ENCODE results near the gene MORC2.

The MORC2 gene

DNA sequence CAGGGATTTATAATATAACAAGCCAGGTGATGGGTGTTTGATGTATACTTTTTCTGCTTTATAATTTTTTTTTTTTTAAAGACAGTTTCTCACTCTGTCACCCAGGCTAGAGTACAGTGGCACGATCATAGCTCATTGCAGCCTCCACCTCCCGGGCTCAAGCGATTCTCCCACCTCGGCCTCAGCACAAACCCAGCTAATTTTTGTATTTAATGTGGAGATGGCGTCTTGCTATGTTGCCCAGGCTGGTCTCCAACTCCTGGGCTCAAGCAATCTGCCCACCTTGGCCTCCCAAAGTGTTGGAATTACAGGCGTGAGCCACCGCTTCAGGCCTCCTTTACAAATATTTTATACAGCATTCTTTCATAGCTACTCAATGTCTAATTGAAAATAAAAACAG, 48.6 kb downstream of the MORC2 start:
- H3K4me3 ChIP-seq (ENCODE audit: control insufficient read depth, low read depth, low read length) = no peak overlapping the region
- no peak for DNase-seq (ENCODE audit: low read depth)
- TF ChIP-seq, protein P1, sequence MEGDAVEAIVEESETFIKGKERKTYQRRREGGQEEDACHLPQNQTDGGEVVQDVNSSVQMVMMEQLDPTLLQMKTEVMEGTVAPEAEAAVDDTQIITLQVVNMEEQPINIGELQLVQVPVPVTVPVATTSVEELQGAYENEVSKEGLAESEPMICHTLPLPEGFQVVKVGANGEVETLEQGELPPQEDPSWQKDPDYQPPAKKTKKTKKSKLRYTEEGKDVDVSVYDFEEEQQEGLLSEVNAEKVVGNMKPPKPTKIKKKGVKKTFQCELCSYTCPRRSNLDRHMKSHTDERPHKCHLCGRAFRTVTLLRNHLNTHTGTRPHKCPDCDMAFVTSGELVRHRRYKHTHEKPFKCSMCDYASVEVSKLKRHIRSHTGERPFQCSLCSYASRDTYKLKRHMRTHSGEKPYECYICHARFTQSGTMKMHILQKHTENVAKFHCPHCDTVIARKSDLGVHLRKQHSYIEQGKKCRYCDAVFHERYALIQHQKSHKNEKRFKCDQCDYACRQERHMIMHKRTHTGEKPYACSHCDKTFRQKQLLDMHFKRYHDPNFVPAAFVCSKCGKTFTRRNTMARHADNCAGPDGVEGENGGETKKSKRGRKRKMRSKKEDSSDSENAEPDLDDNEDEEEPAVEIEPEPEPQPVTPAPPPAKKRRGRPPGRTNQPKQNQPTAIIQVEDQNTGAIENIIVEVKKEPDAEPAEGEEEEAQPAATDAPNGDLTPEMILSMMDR (IDR thresholded peaks at IDR 0.05; ENCODE audit: control insufficient read depth, insufficient read depth, low read depth, low read length, missing control alignments) = no peak

DNA sequence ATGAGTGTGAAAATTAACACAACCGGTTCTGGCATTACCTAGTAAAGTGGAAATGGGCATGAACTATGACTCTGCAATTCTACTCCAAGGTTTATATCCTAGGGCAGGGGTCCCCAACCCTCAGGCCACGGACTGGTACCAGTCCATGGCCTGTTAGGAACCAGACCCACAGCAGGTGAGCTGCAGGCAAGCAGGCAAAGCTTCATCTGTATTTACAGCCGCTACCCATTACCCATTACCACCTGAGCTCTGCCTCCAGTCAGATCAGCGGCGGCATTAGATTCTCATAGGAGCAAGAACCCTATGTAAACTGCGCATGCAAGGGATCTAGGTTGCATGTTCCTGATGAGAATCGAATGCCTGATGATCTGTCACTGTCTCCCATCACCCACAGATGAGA, 49.8 kb downstream of the MORC2 start:
- DNase-seq (ENCODE audit: low read depth) = no peak
- H3K4me3 ChIP-seq (ENCODE audit: control insufficient read depth, low read depth, low read length) = no peak overlapping the region
- TF ChIP-seq, protein P1 (IDR thresholded peaks at IDR 0.05; ENCODE audit: control insufficient read depth, insufficient read depth, low read depth, low read length, missing control alignments) = no peak

DNA sequence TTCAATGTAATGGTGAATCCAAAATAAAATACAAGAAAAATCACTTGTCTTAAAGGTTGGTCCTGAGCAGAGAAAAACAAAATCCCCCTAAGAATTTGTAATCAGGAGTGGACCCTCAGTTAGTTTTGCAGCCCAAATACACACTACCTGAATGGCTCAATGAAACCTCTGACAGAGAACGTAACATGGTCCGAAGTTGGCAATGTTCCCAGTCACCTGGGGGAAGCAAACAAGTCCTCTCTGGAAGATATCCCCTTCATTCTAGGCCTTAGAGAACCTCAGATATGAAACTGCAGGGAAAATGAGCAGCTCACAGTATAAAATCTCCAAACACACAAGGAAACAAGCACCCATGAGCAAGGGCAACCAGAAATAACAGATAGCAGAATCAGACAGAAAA, 58.2 kb downstream of the MORC2 start:
- TF ChIP-seq, protein P1 (IDR thresholded peaks at IDR 0.05; ENCODE audit: control insufficient read depth, insufficient read depth, low read depth, low read length, missing control alignments) = no peak
- no peak for DNase-seq (ENCODE audit: low read depth)
- no peak overlapping the region for H3K4me3 ChIP-seq (ENCODE audit: control insufficient read depth, low read depth, low read length)

DNA sequence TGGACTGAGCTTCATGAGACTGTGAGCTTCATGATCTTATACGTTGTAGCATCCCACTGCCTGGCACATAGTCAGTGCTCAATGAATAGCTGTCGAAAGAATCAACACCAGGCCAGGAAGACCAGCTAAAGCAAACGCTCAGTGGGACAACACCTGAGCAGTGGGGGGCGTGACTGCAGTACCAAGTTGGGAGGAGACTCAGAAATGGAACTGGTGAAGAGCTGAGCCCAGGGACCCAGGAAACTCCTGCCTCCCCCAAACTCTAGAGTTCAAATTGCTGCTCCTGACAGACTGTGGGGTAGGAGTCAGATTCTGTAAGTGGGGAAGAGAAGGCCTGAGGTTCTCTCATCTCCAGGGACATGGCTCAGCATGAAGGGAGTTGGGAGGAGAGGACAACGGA, 59.3 kb downstream of the MORC2 start:
- no peak for DNase-seq (ENCODE audit: low read depth)
- TF ChIP-seq, protein P1 (IDR thresholded peaks at IDR 0.05; ENCODE audit: control insufficient read depth, insufficient read depth, low read depth, low read length, missing control alignments) = no peak
- H3K4me3 ChIP-seq (ENCODE audit: control insufficient read depth, low read depth, low read length) = no peak overlapping the region

DNA sequence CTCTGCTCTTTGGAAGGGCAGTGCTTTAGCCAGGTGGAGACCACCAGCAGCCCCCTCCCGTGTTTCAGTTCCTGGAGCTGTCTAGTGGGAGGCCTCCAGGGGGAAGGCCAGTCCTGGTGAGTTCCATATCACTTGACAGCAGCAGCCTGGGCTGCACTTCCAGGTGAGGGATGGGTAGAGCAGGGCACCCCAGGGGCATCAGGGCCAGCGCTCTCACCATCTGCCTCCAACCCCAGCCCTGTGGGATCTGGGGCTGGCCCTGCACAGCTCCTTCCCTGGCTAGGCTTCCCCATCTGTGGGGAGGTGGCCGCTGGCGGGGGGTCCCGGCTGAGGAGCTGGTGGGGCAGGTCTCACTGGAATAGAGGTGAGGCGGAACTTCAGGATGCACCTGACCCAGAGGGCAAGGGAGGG, 60.5 kb downstream of the MORC2 start:
- TF ChIP-seq, protein P1 (IDR thresholded peaks at IDR 0.05; ENCODE audit: control insufficient read depth, insufficient read depth, low read depth, low read length, missing control alignments) = no peak
- H3K4me3 ChIP-seq (ENCODE audit: control insufficient read depth, low read depth, low read length) = no peak overlapping the region
- DNase-seq (ENCODE audit: low read depth) = no peak

DNA sequence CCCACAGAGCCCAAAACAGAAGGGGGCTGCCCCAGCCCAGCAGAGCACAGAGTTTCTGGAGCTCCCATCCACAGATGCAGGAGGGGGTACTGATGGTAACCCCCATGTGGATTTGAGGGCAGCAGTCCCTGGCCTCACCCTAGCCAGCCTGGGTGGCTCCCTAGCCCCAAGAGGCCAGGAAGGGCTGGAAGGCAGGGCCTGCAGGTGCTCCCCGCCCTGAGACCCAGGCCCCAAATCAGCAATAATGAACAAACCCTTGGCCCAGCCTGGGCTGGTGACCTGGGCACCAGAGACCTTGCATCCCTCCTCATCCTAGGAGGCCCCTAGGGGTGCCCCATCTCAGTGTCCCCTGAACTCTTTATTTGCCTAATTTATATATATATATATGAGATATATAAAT, 61.6 kb downstream of the MORC2 start:
- TF ChIP-seq, protein P1 (IDR thresholded peaks at IDR 0.05; ENCODE audit: control insufficient read depth, insufficient read depth, low read depth, low read length, missing control alignments) = no peak
- no peak for DNase-seq (ENCODE audit: low read depth)
- H3K4me3 ChIP-seq (ENCODE audit: control insufficient read depth, low read depth, low read length) = no peak overlapping the region

DNA sequence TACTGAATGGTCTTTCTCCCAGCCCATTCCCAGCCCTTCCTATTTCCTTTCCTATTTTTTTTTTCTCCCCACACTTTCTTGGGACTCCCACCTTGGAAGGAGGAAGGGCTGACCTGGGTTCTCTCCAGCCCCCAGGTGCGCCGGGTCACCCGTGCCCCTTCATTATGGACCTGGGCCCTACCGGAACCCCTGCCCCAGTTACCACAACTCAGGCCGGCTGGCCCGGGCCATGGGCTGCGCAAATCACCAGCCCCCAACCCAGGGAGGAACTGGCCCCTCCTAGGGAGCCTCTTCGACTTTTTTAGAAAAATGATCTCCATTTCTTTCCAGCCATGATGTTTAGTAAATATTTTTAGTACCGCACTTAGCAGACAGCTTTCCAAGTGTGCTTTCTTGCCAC, 62.2 kb downstream of the MORC2 start:
- DNase-seq (ENCODE audit: low read depth) = no peak
- H3K4me3 ChIP-seq (ENCODE audit: control insufficient read depth, low read depth, low read length) = no peak overlapping the region
- TF ChIP-seq, protein P1 (IDR thresholded peaks at IDR 0.05; ENCODE audit: control insufficient read depth, insufficient read depth, low read depth, low read length, missing control alignments) = no peak
